Choroid plexus epithelial cell (primary cell): Measurements from ENCODE around the gene TBC1D2.

Experiments
- DNase-seq: peaks from one replicate; pipeline ENCODE4 v3.0.0-alpha.2; 2010; ENCODE audit warnings: low read depth
- H3K4me3 ChIP-seq: 2 replicates; pipeline ENCODE4 v1.5.1; 2011; ENCODE audit warnings: low read depth, mild to moderate bottlenecking, control low read depth, low read length, moderate library complexity
- CTCF ChIP-seq: conservative IDR thresholded peaks from 2 replicates; pipeline ENCODE4 v1.5.1; 2011; ENCODE audit warnings: low read depth, mild to moderate bottlenecking, control low read depth, inconsistent platforms, low read length, moderate library complexity

Gene TBC1D2

GRCh38 chr9:98209530-98209929 is 45.9 kb downstream of the TBC1D2 start:
- no peak for TF ChIP-seq CTCF
- H3K4me3 ChIP-seq: no peak overlapping the region
- DNase-seq: no peak

DNA sequence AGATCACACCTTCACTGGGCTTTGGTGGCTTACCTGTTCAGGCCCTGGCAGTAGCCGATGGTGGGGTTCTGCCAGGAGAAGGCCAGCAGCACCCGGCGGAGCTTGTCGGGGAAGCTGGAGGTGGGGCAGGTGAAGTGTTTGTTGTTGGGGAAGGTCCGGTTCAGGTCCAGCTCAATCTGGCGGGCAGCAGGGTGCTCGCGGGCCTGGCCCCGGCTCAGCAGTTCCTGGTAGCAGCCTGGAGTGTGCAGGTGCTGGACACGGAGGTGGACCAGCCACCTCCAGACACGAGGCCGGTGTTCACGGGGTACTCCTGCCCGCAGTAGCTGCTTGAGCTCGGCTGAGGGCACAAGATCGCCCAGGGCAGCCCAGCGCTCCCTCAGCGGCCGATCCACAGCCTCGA is 46.8 kb downstream of the TBC1D2 start:
- DNase-seq: no peak
- no peak for TF ChIP-seq CTCF
- no peak overlapping the region for H3K4me3 ChIP-seq

- H3K4me3 ChIP-seq: no peak overlapping the region
- peak; percentile 18 for TF ChIP-seq CTCF
- peak; percentile 50 for DNase-seq
These were observed 47.8 kb downstream of the TBC1D2 start for GRCh38 chr9:98207606-98208005.

- no peak for TF ChIP-seq CTCF
- DNase-seq: no peak
- no peak overlapping the region for H3K4me3 ChIP-seq
These were observed 48.7 kb downstream of the TBC1D2 start for GRCh38 chr9:98206754-98207153.

- no peak for TF ChIP-seq CTCF
- DNase-seq: no peak
- no peak overlapping the region for H3K4me3 ChIP-seq
These were observed 50.8 kb downstream of the TBC1D2 start for GRCh38 chr9:98204692-98205091.

- DNase-seq: no peak
- H3K4me3 ChIP-seq: no peak overlapping the region
- TF ChIP-seq CTCF: no peak
These were observed 52.3 kb downstream of the TBC1D2 start for GRCh38 chr9:98203153-98203552.

- no peak for DNase-seq
- no peak overlapping the region for H3K4me3 ChIP-seq
- TF ChIP-seq CTCF: no peak
These were observed 53.2 kb downstream of the TBC1D2 start for GRCh38 chr9:98202252-98202651.
